Daoy (cell line): ENCODE results near the gene HES4. TPM values are rescaled to one million over a fixed set of nuclear protein-coding genes. Genes with fewer than 3 reads are reported as not detected.
"Not testable (repeated sequence)": the region's sequence is repeated elsewhere in the genome, so short reads cannot be mapped to it uniquely, and the experiment has no call there.

Experiments
- DNase-seq: peaks from one replicate; pipeline ENCODE4 v3.0.0-alpha.2; 2015; ENCODE audit warnings: low read depth
- total RNA-seq: library from RNA; depleted of rRNA; stranded (reverse); fragments of >200 nt; shearing (Covaris generic); gene quantifications from 2 replicates; pipeline ENCODE4 v1.2.3, GENCODE V29; 2014

The HES4 gene
- total RNA-seq, 1 experiment from 2014 or later: 30.1 TPM

GRCh38 chr1:998995-999724 is 737 bp downstream of the HES4 start:
- peak; percentile 69 for DNase-seq

GRCh38 chr1:998745-998994 is 1.2 kb downstream of the HES4 start:
- no peak for DNase-seq

DNA sequence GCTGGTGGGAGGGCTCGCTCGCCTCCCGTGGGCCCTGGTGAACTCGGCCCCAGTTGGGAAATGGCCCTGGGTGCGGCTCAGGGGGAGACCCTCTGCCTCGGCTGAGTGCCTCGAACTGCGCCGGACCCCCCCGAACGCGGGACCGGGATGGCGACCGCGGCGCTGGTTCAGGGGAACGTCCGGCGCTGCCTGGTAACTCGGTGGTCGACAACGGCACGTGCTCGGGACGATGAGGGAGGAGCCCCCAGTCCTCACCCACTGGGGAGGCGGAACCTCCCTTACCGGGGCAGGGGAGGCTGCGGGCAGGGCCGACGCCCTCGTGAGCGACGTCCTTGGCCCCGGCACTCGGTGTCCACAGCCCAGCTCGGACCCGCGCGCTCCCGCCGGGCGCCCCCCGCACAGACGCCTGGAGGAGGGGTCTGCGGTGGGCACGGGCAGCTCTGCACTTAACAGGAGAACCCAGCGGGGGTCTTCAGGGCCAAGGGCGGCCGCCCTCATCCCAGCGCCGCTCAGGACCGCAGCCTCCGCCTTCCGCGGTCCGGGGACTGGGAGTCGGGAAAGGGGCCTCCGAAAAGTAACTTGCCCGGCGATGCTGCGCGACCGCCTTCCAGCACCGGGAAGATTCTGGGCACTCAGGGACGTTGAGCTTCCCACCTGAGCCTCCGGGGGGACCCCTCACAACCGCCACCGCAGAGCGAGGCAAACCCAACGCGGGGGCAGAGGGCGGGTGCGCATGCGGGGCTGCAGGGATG is 1.7 kb downstream of the HES4 start:
- peak; percentile 58 for DNase-seq

DNA sequence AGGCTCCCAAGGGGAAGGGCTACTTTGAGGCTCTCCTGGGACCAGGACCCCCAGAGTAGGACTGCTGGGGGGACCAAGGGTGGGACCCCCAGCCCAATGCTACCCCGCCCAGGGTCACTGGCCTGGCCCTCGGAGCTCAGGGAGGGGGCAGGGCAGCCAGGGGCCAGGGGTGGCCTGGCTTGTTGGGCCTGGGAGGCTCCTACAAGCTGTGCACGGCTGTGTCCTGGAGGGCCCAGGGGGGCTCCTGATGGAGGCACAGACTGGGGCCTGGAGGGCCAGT is 2.2 kb downstream of the HES4 start:
- DNase-seq: peak; percentile 17

DNA sequence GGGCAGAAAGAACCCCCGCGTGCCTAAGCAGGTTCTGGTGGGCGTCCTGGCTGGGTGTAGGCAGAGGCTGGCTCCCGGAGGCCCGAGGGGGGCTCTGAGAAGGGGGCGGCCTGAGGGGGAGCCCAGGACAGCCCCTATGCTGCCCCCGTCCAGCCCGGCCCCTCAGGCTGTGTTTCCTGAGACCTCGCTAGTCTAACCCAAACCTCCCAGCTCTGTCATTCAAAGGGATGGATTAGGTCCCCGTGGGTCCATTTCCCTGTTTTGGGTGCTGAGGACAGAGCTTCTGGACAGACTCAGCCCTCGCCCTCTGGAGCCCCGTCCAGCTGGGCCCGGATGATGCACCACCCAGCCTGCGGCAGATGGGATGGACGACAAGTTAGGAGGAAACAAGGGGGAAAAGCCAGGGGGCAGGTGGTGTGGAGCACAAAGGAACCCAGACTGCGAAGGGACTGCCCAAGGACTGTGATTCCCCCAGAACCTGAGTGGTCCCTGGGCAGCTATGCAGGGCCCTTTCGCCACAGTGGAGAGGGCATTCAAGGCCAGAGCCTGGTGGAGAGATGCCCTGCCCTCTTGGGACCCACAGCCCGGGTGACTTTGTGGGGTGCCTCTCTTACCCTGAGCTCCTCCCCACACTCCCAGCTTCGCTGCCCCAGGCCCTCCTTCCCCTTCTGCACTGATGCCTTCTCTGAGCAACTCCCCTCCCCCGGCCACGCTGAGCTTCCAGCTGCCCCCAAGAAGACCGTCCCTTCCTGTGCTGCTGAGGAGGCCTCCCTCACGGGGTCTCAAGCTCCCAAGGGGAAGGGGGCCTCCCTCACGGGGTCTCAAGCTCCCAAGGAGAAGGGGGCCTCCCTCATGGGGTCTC is 2.8 kb downstream of the HES4 start:
- DNase-seq: no peak

- no peak for DNase-seq
These were observed 3.9 kb downstream of the HES4 start for GRCh38 chr1:995665-996633.

DNA sequence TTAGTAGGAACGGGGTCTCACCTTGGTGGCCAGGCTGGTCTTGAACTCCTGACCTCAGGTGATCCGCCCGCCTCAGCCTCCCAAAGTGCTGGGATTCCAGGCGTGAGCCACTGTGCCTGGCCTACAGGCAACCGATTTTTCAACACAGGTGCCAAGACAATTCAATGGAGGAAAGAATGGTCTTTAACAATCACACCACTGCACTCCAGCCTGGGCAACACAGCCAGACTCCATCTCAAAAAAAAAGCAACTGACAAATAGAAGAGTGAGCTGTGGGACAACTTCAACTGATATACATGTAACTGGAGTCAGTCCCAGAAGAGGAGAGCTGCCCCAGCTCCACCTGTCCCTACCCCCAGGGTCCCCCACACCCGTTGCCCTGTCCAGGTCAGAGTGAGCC is 5.4 kb downstream of the HES4 start:
- not testable (repeated sequence) for DNase-seq

DNA sequence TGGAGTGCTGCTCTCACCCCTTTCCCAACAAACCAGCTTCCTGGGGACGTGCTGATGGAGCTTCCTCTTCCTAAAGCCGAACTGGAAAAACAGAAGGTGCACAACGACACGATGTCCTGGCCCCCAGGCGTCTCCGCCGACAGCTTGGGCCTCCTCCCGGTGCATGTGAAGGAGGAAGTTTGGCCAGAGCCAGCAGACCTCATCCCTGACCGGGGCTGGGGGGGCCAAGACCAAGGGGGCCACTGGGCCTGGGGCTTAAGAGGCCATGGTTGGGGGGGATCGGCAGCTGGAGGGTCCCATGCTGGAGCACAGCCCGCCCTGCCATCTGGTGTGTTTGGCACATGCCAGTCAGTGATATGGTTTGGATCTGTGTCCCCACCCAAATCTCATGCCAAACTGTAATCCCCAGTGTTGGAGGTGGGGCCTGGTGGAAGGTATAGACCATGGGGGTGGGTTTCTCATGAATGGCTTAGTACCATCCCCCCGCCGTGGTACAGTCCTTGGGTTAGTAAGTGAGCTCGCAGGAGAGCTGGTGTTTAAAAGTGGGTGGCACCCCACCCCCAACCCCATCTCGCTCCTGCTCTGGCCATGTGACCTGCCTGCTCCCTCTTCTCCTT is 6.4 kb downstream of the HES4 start:
- no peak for DNase-seq

- no peak for DNase-seq
These were observed 7.5 kb downstream of the HES4 start for GRCh38 chr1:992362-992761.

- no peak for DNase-seq
These were observed 8.0 kb downstream of the HES4 start for GRCh38 chr1:991895-992294.

GRCh38 chr1:991275-991674 is 8.6 kb downstream of the HES4 start:
- not testable (repeated sequence) for DNase-seq

- not testable (repeated sequence) for DNase-seq
These were observed 11.8 kb downstream of the HES4 start for GRCh38 chr1:988061-988460.

GRCh38 chr1:985126-985525 is 14.8 kb downstream of the HES4 start:
- DNase-seq: no peak

DNA sequence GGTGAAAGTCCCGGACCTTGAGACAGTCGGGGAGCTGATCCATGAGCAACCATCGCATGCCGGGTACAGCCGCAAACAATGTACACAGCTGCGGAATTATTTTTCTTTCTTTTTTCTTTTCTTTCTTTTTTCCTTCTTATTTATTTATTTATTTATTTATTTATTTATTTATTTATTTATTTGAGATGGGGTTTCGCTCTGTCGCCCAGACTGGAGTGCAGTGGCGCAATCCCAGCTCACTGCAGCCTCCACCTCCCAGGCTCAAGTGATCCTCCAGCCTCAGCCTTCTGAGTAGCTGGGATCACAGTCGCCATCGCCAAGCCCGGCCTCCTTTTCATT is 15.5 kb downstream of the HES4 start:
- no peak for DNase-seq

GRCh38 chr1:983798-984475 is 16.0 kb downstream of the HES4 start:
- DNase-seq: peak; percentile 54

- peak; percentile 35 for DNase-seq
These were observed 17.0 kb downstream of the HES4 start for GRCh38 chr1:982765-983436.

DNA sequence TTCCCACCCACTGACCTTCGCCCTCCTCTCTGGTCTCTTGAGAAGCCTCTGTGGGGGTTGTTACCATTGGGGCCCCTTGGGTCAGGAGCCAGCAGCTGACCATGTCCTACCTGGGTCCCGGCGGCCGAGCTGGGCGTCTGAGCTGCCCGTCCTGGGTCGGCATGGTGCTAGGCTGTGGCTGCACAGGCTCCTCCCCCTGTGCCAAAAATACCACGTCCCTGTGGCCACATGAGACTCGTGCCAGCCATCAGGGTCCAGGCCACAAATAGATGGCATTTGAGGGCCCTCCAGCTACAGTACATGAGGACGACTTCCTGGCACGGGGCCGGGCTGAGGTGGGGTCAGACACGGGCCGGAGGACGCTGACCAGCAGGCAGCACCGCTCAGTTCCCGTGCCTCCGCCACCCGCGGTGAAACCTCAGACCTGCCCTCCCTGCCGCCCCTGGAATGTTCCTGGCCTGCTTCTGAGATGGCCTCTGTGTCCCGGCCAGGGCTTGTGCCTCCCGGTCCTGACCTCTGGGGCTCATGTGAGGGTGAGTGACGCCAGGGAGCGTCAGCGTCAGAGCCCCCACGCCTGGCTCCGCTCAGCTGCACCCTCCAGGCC is 17.8 kb downstream of the HES4 start, which contains the start of gene PERM1:
Gene PERM1, minus strand, starts transcription at position 139 of the 604 bp plus-strand sequence. CDS start 1,064 bp downstream, outside the sequence.
- DNase-seq: no peak

DNA sequence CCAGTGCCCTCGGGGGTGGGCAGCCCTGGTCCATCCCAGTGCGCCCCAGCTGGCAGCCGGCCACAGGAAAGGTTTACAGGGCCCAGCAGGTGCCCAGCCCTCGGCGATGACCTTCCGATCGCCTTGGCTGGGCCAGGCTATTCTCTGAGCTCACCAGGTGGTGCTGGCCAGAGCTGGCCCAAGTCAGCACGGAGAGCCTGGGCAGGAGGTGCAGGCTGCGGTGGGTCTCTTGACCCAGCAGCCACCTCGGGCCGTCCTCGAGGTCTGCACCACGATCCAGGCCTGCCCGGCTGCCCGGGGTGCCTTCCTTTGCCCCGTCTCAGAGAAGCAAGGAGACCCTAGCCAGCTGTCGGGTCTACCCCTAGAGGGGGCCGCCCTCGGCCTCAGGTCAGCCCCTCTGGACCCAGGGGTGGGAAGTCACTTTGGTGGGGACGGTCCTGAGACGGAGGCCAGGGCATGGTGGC is 18.4 kb downstream of the HES4 start:
- DNase-seq: no peak

DNA sequence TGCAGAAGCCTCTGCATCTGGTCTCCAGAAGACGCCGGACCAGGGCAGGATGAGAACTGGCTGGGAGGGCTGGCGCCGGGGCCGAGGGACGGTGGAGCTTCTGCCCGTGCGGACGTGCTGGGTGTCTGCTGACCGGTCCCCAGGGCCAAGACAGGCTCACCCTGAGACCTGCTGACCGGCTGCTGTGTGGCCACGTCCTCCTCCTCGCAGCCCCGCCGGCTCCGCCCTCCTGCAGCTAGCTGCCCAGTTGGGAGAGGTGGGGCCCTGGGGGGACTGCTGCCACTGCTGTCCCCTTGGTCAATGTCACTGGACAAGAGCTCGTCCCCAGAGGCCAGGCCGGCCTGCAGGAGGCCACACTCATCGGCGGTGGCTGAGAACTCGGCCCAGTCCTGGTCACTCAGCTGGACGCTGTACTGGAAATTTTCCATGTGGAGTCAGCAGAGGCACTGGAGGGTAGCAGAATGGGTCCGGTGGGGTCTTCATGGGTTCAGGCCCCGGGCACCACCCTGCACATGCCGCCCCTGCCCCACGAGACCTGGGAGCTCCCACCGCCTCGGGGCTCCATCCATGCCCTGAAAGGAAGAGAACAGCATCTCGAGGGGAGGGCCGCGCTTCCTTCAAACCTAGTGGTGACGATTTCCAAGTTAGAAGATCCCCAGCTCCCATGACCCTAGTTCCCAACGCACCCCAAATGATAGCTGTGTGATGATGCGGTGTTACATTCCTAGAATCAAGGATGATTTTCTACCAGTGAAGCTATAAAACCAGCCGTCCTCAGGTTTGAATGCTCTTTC is 19.1 kb downstream of the HES4 start:
- DNase-seq: no peak
